T-helper 1 cell (primary cell): ENCODE data around the gene FANCL.
"Not testable (repeated sequence)": the region's sequence is repeated elsewhere in the genome, so short reads cannot be mapped to it uniquely, and the experiment has no call there.

ENCODE experiments used
- DNase-seq, 5 donors: peaks; one replicate each; pipeline ENCODE4 v3.0.0-alpha.2; 2012 to 2020
- total RNA-seq, 4 donors: gene quantifications; one replicate each; lab custom pipeline; 2026; lab: John Stamatoyannopoulos, UW

FANCL gene
- total RNA-seq: 7.9 to 21.4 (median 10.0) reads per million in 4 donors

GRCh38 chr2:58240670-58241545 is at the start of gene FANCL:
FANCL (minus strand) TSS chr2:58241325; CDS start chr2:58241313, 12 bp downstream.
- DNase-seq: peak; percentile 23 to 77 (median 37)

DNA sequence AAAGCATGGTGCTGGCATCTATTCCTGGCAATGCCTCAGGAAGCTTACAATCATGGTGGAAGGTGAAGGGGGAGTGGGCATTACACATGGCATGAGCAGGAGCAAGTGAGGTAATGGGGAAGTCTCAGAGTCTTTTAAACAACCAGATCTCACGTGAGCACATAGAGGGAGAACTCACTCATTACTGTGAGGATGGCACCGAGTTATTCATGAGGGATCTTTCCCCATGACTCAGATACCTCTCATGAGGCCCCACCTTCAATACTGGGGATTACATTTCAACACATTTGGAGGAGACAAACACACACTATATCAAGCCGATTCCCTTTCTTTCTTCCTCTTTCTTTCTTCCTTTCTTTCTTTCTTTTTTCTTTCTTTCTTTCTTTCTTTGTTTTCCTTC is 47.9 kb upstream of the FANCL start:
- DNase-seq: no peak

DNA sequence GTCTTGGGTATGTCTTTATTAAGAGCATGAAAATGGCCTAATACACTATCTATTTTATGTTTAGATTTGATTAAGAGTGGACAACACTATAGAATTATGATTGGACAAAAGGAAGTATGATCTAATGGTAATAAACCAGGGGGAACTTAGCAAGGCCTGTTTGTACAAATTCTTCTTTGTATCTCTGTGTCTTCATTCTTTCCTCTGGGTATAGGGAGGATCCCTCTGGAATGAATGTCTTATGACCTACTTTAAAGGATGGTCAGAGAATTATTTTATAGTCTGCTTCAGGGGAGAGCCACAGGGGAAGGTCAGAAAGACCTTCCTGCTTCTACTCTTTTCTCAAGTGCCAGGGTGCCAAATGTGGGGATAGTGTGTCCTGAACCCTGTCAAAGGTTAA is 42.8 kb upstream of the FANCL start:
- DNase-seq: no peak

GRCh38 chr2:58275144-58275543 is 34.0 kb upstream of the FANCL start:
- not testable (repeated sequence) for DNase-seq

GRCh38 chr2:58271826-58272225 is 30.7 kb upstream of the FANCL start:
- DNase-seq: no peak

DNA sequence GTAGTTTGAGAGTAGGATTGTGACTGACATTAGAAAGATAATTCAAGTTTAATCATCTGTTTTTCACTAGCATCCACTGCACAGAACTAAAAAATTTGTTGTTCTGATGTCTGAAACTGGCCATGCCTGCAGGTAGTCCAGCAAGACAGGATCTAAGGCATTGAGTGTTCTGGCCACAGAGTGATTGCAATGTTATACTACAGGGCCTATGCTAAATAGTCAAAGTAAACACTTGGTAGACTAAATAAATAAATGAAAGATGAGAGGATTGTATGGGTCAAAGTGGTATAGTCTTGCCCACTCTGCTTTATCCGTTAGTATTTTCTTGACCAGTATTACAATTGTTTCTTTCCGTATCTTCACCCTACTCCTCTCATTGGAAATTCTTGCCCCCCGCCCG is 27.6 kb upstream of the FANCL start:
- no peak for DNase-seq

DNA sequence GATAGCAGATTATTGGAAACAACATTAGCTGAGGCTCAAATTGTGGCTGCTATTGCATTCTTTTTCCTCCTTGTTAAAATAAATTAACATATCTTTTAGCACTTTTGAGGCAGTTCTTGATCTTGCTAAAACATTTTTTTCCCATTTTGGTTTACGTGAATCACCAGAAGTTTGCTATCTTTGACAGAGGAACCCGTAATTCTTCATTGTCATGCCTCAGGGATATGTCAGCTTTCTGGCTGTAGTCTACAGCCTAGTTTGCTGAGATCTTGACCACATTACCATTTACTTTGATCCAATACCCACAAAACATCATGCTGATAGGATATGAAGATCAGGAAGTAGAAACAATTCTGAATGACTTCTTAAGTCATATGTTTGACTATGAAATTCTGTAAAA is 25.1 kb upstream of the FANCL start:
- no peak for DNase-seq

DNA sequence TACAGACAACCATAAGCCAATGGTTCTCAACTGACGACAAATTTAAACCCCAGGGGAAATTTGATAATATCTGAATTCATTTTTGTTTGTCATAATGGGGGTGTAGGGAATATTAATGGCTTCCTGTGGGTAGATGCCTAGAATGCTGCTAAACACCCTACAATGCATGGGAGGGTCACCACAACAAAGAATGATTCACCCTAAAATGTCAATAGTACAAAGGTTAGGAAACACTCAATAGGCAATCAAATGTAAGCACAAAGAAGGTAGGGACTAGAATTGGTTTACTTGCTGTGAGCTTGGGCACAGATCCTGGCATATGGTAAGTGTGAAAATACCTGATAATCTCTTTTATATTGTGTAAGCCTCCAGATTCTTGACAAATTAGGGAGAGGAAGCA is 20.1 kb upstream of the FANCL start:
- no peak for DNase-seq

GRCh38 chr2:58258456-58258855 is 17.3 kb upstream of the FANCL start:
- peak in 1 of 5 donors; percentile 7 for DNase-seq

DNA sequence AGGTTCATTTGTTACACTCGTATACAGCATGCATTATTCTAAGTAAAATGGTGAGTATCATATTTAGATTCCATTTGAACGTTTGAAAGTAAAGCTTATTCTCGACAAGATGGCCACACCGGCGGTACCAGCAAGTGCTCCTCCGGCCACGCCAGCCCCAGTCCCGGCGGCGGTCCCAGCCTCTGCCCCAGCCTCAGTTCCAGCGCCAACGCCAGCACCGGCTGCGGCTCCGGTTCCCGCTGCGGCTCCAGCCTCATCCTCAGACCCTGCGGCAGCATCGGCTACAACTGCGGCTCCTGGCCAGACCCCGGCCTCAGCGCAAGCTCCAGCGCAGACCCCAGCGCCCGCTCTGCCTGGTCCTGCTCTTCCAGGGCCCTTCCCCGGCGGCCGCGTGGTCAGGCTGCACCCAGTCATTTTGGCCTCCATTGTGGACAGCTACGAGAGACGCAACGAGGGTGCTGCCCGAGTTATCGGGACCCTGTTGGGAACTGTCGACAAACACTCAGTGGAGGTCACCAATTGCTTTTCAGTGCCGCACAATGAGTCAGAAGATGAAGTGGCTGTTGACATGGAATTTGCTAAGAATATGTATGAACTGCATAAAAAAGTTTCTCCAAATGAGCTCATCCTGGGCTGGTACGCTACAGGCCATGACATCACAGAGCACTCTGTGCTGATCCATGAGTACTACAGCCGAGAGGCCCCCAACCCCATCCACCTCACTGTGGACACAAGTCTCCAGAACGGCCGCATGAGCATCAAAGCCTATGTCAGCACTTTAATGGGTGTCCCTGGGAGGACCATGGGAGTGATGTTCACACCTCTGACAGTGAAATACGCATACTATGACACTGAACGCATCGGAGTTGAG is 10.4 kb upstream of the FANCL start:
- not testable (repeated sequence) for DNase-seq

GRCh38 chr2:58241546-58241864 is 380 bp upstream of the FANCL start:
- DNase-seq: no peak

DNA sequence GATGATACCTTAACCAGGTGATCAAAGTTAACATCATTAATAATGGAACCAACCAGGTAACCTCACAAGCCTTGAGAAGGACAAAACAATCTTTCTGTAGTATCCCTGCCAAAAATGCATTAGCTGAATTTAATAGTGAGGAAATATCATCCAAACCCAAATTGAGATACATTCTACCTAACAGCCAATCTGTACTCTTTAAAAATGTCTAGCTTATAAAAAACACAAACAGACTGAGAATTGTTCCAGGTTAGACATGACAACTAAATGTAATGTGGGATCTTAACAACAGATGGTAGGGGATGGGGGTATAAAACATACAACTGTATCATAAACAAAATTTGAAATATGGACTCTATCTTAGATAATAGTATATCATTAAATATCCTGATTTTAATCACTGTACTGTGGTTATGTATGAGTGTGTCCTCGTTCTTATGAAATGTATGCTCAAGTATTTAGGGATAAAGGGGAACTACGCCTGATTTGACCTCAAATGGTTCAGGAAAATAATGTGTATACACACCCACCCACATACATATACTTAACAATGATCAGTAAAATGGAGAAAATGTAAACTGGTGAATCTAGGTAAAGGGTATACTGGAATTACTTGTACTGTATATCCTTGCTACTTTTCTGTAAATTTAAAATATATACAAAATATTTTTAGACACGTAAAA is 1.7 kb downstream of the FANCL start:
- no peak for DNase-seq

DNA sequence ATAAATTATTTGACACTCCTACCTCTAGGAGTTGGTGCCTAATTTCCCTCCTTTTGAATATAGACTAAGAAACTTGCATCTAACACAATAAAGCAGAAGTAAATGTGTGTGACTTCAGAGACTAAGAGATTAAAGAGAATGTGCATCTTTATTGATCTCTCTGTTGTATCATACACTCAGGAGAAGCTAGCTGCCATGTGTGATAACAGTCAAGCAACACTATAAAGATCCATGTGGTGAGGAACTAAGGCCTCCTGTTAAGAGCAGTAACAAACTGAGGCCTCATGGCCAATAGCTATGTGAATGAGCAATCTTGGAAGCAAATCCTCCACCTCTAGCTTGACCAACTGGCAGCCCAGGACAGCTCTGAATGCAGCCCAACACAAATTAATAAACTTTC is 3.4 kb downstream of the FANCL start:
- no peak for DNase-seq

DNA sequence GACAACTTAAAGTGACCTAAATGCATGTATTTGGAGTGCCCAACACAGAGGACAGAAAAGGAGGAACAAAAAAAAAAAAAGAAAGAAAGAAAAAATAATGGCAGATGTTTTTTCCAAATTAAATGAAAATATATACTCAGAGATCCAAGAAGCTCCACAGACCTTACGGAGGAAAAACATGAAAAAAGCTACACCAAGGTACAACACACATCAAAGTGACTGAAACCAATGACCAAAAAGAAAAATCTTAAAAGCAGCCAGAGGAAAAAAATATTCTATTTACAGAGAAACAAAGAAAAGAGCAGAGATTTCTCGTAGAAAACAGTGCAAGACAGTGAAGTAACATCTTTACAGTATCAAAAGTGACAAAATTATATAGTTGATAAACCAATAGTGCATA is 5.1 kb downstream of the FANCL start:
- DNase-seq: no peak

- no peak for DNase-seq
These were observed 6.0 kb downstream of the FANCL start for GRCh38 chr2:58235170-58235569.

DNA sequence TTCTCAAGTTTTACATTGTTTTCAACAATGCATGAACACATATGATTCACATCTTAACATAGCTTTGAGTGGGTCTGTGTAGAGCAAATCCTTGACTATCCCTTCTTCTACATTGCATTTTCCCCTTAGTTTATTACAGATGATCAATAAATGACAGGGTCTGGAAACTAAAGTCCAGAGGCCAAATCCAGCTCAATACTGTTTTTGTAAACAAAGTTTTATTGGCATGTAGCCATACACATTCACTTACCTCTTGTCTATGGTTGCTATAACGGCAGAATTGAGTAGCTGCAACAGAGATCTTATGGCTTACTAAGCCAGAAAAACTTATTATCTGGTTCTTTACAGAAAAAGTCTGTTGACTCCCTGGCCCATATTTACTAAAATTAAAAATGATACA is 12.8 kb downstream of the FANCL start:
- DNase-seq: no peak

DNA sequence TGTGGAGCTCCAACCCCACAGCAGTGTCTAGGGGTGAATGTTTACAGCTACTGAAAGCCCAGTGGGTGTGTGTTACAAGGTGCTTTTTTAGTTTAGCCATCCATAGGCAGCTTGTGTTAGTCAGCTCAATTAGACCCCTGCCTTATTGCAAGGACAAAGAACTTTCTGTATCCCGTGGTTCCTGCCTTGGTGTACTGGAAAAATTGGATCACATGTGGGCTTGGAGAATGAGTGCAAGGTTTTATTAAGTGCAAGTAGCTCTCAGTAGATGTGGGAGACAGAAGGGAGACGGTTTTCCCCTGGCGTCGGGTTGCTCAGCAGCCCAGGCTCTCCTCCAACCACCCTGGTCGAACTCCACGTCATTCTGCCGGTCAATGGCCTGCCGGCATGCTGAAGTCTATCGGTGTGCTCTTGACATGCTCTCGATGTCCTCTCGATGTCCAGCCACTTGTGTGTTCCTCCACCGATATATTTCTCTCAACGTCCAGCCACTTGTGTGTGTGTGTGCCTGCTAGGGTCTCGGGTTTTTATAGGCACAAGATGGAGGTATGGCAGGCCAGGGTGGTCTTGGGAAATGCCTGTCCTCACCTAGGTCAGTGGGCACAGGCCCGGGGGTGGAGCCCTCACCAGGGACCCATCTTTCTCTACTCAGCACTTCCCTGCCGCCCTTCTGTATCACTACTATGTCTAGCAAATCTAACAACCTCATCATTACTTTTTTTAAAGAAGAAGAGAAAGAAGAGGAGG is 13.8 kb downstream of the FANCL start:
- no peak for DNase-seq

GRCh38 chr2:58221909-58222308 is 19.2 kb downstream of the FANCL start:
- DNase-seq: no peak

DNA sequence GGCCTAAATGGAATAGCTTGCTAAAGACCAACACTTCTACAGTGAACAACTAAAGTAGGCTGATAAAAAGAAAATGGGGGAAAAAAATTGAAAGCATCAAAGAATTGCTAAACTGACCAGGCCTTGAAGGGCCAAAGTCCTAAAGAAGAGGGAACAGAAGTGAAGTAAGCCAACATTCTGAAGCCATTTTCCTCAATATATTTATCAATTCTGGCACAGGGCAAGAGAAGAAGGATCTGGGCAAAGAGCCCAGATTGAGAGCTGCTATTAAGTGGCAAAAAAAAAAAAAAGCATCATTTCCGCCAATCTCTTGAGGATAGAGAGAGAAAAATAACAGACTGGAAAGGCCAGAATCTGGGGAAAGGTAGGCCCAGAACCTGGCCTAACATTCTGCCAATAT is 25.7 kb downstream of the FANCL start:
- DNase-seq: no peak

GRCh38 chr2:58210951-58211568 is 30.1 kb downstream of the FANCL start:
- not testable (repeated sequence) for DNase-seq

DNA sequence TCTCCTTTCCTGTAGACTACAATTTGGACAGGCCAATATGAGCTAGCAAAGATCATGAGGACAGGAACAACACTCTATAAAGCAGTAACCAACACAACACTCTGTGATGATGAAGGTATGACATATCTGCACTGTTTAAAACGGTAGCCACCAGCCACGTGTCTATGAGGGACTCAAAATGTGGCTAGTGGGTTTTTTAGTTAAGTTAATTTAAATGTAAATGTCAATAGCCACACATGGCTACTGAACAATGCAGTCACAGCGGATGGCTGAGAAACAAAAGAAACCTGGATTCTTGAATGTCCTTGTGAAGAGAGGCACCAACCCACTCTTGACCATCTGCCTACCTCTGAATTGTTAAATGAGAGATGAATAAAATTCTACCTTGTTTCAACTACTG is 33.9 kb downstream of the FANCL start:
- DNase-seq: no peak

DNA sequence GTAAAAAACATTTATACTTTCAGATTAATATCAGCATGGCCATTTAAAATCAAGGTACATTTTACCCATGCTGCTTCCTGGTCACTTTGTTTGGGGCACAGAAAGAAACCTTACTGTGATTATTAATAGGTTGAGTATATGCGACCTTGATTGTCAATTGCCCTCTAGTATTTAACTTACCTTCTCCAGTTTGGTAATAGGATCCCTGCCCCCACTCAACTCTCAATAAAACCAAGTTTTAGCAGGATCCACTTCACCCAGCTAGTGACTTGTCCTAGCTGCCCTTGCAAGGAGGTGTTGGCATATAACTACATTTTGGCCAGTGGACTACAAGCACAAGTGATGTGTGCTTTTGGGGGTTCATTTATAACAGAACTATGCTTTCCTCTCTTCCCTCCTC is 34.3 kb downstream of the FANCL start:
- DNase-seq: no peak
